Natural killer cell (primary cell): ENCODE measurements around the gene JDP2. TPM values are rescaled to one million over a fixed set of nuclear protein-coding genes. Genes with fewer than 3 reads are reported as not detected.

ENCODE experiments used
- ATAC-seq, 3 donors: fragments of 150-1000 bp in 2 of 3; fragments of 200-7000 bp in 1 of 3; cut with Tn5 transposase; 1 replicate in 1 of 3; 2 replicates in 2 of 3; pipeline ENCODE4 v1.10.0; 2021; ENCODE audit warnings: mild to moderate bottlenecking in 2 of 3, moderate library complexity in 2 of 3
- DNase-seq, 2 donors: peaks; one replicate each; pipeline versions ENCODE4 v3.0.0 to v3.0.0-alpha.2; 2013 to 2021; ENCODE audit warnings: mixed read lengths in 1 of 2
- H3K27ac ChIP-seq: one replicate; pipeline ENCODE4 v1.5.1; 2013; ENCODE audit warnings: mild to moderate bottlenecking, low read length
- H3K27me3 ChIP-seq: one replicate; pipeline ENCODE4 v1.6.1; 2013; ENCODE audit warnings: low read length; ENCODE audit not compliant: control insufficient read depth, insufficient read depth
- H3K36me3 ChIP-seq: one replicate; pipeline ENCODE4 v1.6.1; 2013; ENCODE audit warnings: low read length; ENCODE audit not compliant: control insufficient read depth, insufficient read depth
- H3K4me1 ChIP-seq: one replicate; pipeline ENCODE4 v1.6.1; 2013; ENCODE audit warnings: low read length; ENCODE audit not compliant: control insufficient read depth, insufficient read depth
- H3K4me3 ChIP-seq: one replicate; pipeline ENCODE4 v1.5.1; 2013; ENCODE audit warnings: low read length
- H3K9me3 ChIP-seq: one replicate; pipeline ENCODE4 v1.6.1; 2013; ENCODE audit warnings: low read length; ENCODE audit not compliant: control insufficient read depth, insufficient read depth
- H3K27ac Mint-ChIP-seq, 2 donors: one replicate each; pipeline ENCODE4 v1.8.0; 2022; ENCODE audit warnings: mild to moderate bottlenecking in 2 of 2, mixed read lengths in 2 of 2, moderate library complexity in 1 of 2
- H3K27me3 Mint-ChIP-seq, 2 donors: one replicate each; pipeline ENCODE4 v1.8.0; 2022; ENCODE audit warnings: low read depth in 2 of 2, mixed read lengths in 2 of 2
- H3K36me3 Mint-ChIP-seq: one replicate; pipeline ENCODE4 v1.8.0; 2022; ENCODE audit warnings: mixed read lengths
- H3K4me1 Mint-ChIP-seq, 2 donors: one replicate each; pipeline ENCODE4 v1.8.0; 2022; ENCODE audit warnings: mixed read lengths in 2 of 2
- H3K4me3 Mint-ChIP-seq: one replicate; pipeline ENCODE4 v1.8.0; 2022; ENCODE audit warnings: mild to moderate bottlenecking, moderate library complexity, mixed read lengths
- H3K9me3 Mint-ChIP-seq, 2 donors: one replicate each; pipeline ENCODE4 v1.8.0; 2022; ENCODE audit warnings: mixed read lengths in 2 of 2
- CTCF ChIP-seq: fragments of 200-600 bp; IDR thresholded peaks from one replicate; pipeline ENCODE4 v1.8.0; 2022; ENCODE audit warnings: antibody characterized with exemption
- WGBS: methylation state at CpG from one replicate; pipeline ENCODE4 v1.1.7; 2013; ENCODE audit warnings: missing lambda C conversion rate; ENCODE audit not compliant: insufficient coverage; 5-methylcytosine and 5-hydroxymethylcytosine counted together
- intact Hi-C: fragments of 100-400 bp; cut with micrococcal nuclease; formaldehyde crosslinking; loops from one replicate; pipeline ENCODE4 v1.14.2; 2022
- total RNA-seq, 4 donors: library from RNA; stranded (reverse); fragments of 120-200 nt in 1 of 4; gene quantifications; one replicate each; pipeline versions ENCODE4 v1.2.3 to v1.2.4, GENCODE V29; 2013 to 2022

Gene JDP2
- total RNA-seq, 3 donors from 2014 or later (not counting 1 experiment from before 2014, with no cell fraction given), result 1.9 to 10.5 (median 3.2) TPM

- no peaks in the 10 kb centered on the region for H3K4me1 Mint-ChIP-seq
- no peaks in the 10 kb centered on the region for H3K36me3 ChIP-seq
- peaks cover 13 to 32% of the 10 kb centered on the region in 2 donors for H3K27me3 Mint-ChIP-seq
- no peak overlapping the region for H3K4me3 Mint-ChIP-seq
- no peaks in the 10 kb centered on the region for H3K9me3 ChIP-seq
- intact Hi-C loops, result no loop called here
- H3K9me3 Mint-ChIP-seq, result no peaks in the 10 kb centered on the region
- no peak overlapping the region for H3K27ac Mint-ChIP-seq
- no peak for ATAC-seq
- no peak for TF ChIP-seq CTCF
- no peaks in the 10 kb centered on the region for H3K27me3 ChIP-seq
- H3K4me1 ChIP-seq, result no peaks in the 10 kb centered on the region
- H3K27ac ChIP-seq, result no peak overlapping the region
- H3K36me3 Mint-ChIP-seq, result peaks cover 2% of the 10 kb centered on the region
- 97% methylated on average over 3 of the region's 3 CpGs for WGBS
- H3K4me3 ChIP-seq, result no peak overlapping the region
- DNase-seq, result no peak
Observed at GRCh38 chr14:75389679-75390078, 38.1 kb upstream of the JDP2 start.

- WGBS, result no CpG with 5 or more reads among the region's 3 CpGs
- peaks cover 11 to 28% of the 10 kb centered on the region in 2 donors for H3K27me3 Mint-ChIP-seq
- Histone ChIP-seq H3K36me3 (no peaks in the 10 kb centered on the region), H3K4me3 (no peak overlapping the region), H3K27ac (no peak overlapping the region), H3K27me3 (no peaks in the 10 kb centered on the region), H3K4me1 (no peaks in the 10 kb centered on the region), H3K9me3 (no peaks in the 10 kb centered on the region)
- H3K27ac Mint-ChIP-seq, result no peak overlapping the region
- no peak for TF ChIP-seq CTCF
- no peaks in the 10 kb centered on the region for H3K9me3 Mint-ChIP-seq
- no peaks in the 10 kb centered on the region for H3K4me1 Mint-ChIP-seq
- no peak for ATAC-seq
- no peak overlapping the region for H3K4me3 Mint-ChIP-seq
- no peak for DNase-seq
- no peaks in the 10 kb centered on the region for H3K36me3 Mint-ChIP-seq
- intact Hi-C loops, result no loop called here
Observed at GRCh38 chr14:75390183-75390582, 37.6 kb upstream of the JDP2 start.

- H3K4me3 Mint-ChIP-seq, result no peak overlapping the region
- no peaks in the 10 kb centered on the region for H3K4me1 Mint-ChIP-seq
- DNase-seq (no peak), ATAC-seq (no peak)
- H3K9me3 Mint-ChIP-seq, result no peaks in the 10 kb centered on the region
- Histone ChIP-seq H3K36me3 (no peaks in the 10 kb centered on the region), H3K27ac (no peak overlapping the region), H3K4me1 (no peaks in the 10 kb centered on the region), H3K4me3 (no peak overlapping the region), H3K9me3 (no peaks in the 10 kb centered on the region), H3K27me3 (no peaks in the 10 kb centered on the region)
- no peaks in the 10 kb centered on the region for H3K36me3 Mint-ChIP-seq
- intact Hi-C loops, result no loop called here
- 90% methylated on average over 6 of the region's 7 CpGs for WGBS
- no peak for TF ChIP-seq CTCF
- no peak overlapping the region for H3K27ac Mint-ChIP-seq
- H3K27me3 Mint-ChIP-seq, result peaks cover 17 to 23% of the 10 kb centered on the region in 2 donors
Observed at GRCh38 chr14:75391953-75392352, 35.9 kb upstream of the JDP2 start.
